BLaER1 treated with 17β-estradiol and CSF1 and Interleukin-3, amounts not matched to agents 10 nM and 100 nM (cell line): ENCODE results near the gene SLC9C2.
A peak's percentile ranks its signal among the peaks of the same experiment; 100 is the strongest.

Experiments
- H3K27ac ChIP-seq, 11 experiments: shearing (Covaris generic); formaldehyde crosslinking; 2 replicates each; pipeline ENCODE4 v1.8.1; 2022
- H3K27me3 ChIP-seq, 11 experiments: shearing (Covaris generic); formaldehyde crosslinking; 2 replicates each; pipeline ENCODE4 v1.8.1; 2022
- H3K36me3 ChIP-seq, 11 experiments: shearing (Covaris generic); formaldehyde crosslinking; 2 replicates each; pipeline ENCODE4 v1.8.1; 2022
- H3K4me1 ChIP-seq, 10 experiments: shearing (Covaris generic); formaldehyde crosslinking; 2 replicates each; pipeline ENCODE4 v1.8.1; 2022
- H3K4me2 ChIP-seq, 11 experiments: shearing (Covaris generic); formaldehyde crosslinking; 2 replicates each; pipeline ENCODE4 v1.8.1; 2022
- H3K4me3 ChIP-seq, 10 experiments: shearing (Covaris generic); formaldehyde crosslinking; 2 replicates each; pipeline ENCODE4 v1.8.1; 2022
- H3K9ac ChIP-seq, 11 experiments: shearing (Covaris generic); formaldehyde crosslinking; 2 replicates each; pipeline ENCODE4 v1.8.1; 2022
- H3K9me3 ChIP-seq, 11 experiments: shearing (Covaris generic); formaldehyde crosslinking; replicated peaks in 1 of 11; 2 replicates each; pipeline ENCODE4 v1.8.1; 2022
- H4K20me1 ChIP-seq, 11 experiments: shearing (Covaris generic); formaldehyde crosslinking; 2 replicates each; pipeline ENCODE4 v1.8.1; 2022
- Cebpa-rat ChIP-seq, 11 experiments: shearing (Covaris generic); IDR thresholded peaks; 2 replicates each; pipeline ENCODE4 v1.8.1; 2022

The SLC9C2 gene

GRCh38 chr1:173459885-173460284 lies 143.0 kb downstream of the SLC9C2 start:
- Histone ChIP-seq H3K9ac (no peak overlapping the region), H3K27me3 (no peaks in the 10 kb centered on the region), H3K27ac (no peak overlapping the region), H3K9me3 (peaks cover 16 to 44% (median 31%) of the 10 kb centered on the region in 11 experiments; a peak in 21 of 22 replicates), H3K4me2 (peak overlapping the region in 6 of 11 experiments; percentile 3 to 47 (median 15); a peak in 4 of 22 replicates), H3K4me3 (no peak overlapping the region), H4K20me1 (no peaks in the 10 kb centered on the region), H3K36me3 (peaks cover 27 to 50% (median 33%) of the 10 kb centered on the region in 11 experiments), H3K4me1 (peaks cover 0 to 8% (median 6%) of the 10 kb centered on the region in 10 experiments; a peak in 11 of 20 replicates)
- no peak for TF ChIP-seq Cebpa-rat (IDR thresholded peaks at IDR 0.05)

GRCh38 chr1:173454966-173455524 lies 147.8 kb downstream of the SLC9C2 start:
- no peak overlapping the region for H3K9ac ChIP-seq
- no peak overlapping the region for H3K4me2 ChIP-seq

GRCh38 chr1:173453982-173454381 lies 148.9 kb downstream of the SLC9C2 start:
- H3K4me1 ChIP-seq = no peaks in the 10 kb centered on the region
- no peak overlapping the region for H3K9ac ChIP-seq
- H3K27ac ChIP-seq = no peak overlapping the region
- no peak for TF ChIP-seq Cebpa-rat (IDR thresholded peaks at IDR 0.05)
- no peak overlapping the region for H3K4me2 ChIP-seq
- no peak overlapping the region for H3K4me3 ChIP-seq
- no peaks in the 10 kb centered on the region; a peak in 1 of 22 replicates for H3K9me3 ChIP-seq
- peaks cover 0 to 20% (median 4%) of the 10 kb centered on the region in 11 experiments; a peak in 6 of 22 replicates for H3K36me3 ChIP-seq
- no peaks in the 10 kb centered on the region for H3K27me3 ChIP-seq
- H4K20me1 ChIP-seq = no peaks in the 10 kb centered on the region

More at GRCh38 chr1:173454966-173455524, 147.8 kb downstream of the SLC9C2 start:
- TF ChIP-seq Cebpa-rat (IDR thresholded peaks at IDR 0.05) = no peak
- H4K20me1 ChIP-seq = no peaks in the 10 kb centered on the region
- no peak overlapping the region for H3K4me3 ChIP-seq
- H3K4me1 ChIP-seq = peaks cover 0 to 6% (median 6%) of the 10 kb centered on the region in 10 experiments; a peak in 11 of 20 replicates
- H3K36me3 ChIP-seq = peaks cover 3 to 27% (median 10%) of the 10 kb centered on the region in 11 experiments; a peak in 20 of 22 replicates
- no peaks in the 10 kb centered on the region; a peak in 1 of 22 replicates for H3K9me3 ChIP-seq
- H3K27me3 ChIP-seq = no peaks in the 10 kb centered on the region
- H3K27ac ChIP-seq = no peak overlapping the region

GRCh38 chr1:173451981-173452380 lies 150.9 kb downstream of the SLC9C2 start:
- Histone ChIP-seq H4K20me1 (no peaks in the 10 kb centered on the region), H3K4me1 (no peaks in the 10 kb centered on the region), H3K4me2 (no peak overlapping the region), H3K27ac (no peak overlapping the region), H3K4me3 (no peak overlapping the region), H3K9me3 (peaks cover 4 to 6% (median 4%) of the 10 kb centered on the region in 11 experiments; a peak in 16 of 22 replicates), H3K36me3 (peaks cover 0 to 25% (median 5%) of the 10 kb centered on the region in 11 experiments; a peak in 9 of 22 replicates), H3K27me3 (no peaks in the 10 kb centered on the region), H3K9ac (no peak overlapping the region)
- no peak for TF ChIP-seq Cebpa-rat (IDR thresholded peaks at IDR 0.05)
